Uterus (tissue), 4 donors: ENCODE data around the gene NBEAL2. TPM values are rescaled to one million over a fixed set of nuclear protein-coding genes. Genes with fewer than 3 reads are reported as not detected.

Experiments
- DNase-seq, 2 donors: peaks; one replicate each; pipeline ENCODE4 v3.0.0-alpha.2; 2019 to 2020
- H3K27ac ChIP-seq, 2 donors: fragments of 200-600 bp; sonication (generic); 1 replicate in 1 of 2; 2 replicates in 1 of 2; pipeline ENCODE4 v1.5.1; 2016 to 2018
- H3K27me3 ChIP-seq, 2 donors: fragments of 200-600 bp; sonication (generic); one replicate each; pipeline ENCODE4 v1.5.1; 2018 to 2019; ENCODE audit warnings: control low read depth in 1 of 2
- H3K36me3 ChIP-seq, 2 donors: fragments of 200-600 bp; sonication (generic); one replicate each; pipeline ENCODE4 v1.5.1; 2019; ENCODE audit warnings: control low read depth in 1 of 2
- H3K4me1 ChIP-seq, 2 donors: fragments of 200-600 bp; sonication (generic); one replicate each; pipeline ENCODE4 v1.5.1; 2018 to 2019; ENCODE audit warnings: control low read depth in 1 of 2
- H3K4me3 ChIP-seq, 2 donors: fragments of 200-600 bp; sonication (generic); 1 replicate in 1 of 2; 2 replicates in 1 of 2; pipeline ENCODE4 v1.5.1; 2018 to 2019; ENCODE audit warnings: mild to moderate bottlenecking in 1 of 2
- H3K9me3 ChIP-seq, 2 donors: fragments of 200-600 bp; sonication (generic); one replicate each; pipeline ENCODE4 v1.5.1; 2019; ENCODE audit warnings: control low read depth in 1 of 2
- POLR2A ChIP-seq, 2 donors: fragments of 450-650 bp; IDR thresholded peaks; one replicate each; pipeline ENCODE4 v1.6.1; 2016; ENCODE audit warnings: antibody characterized with exemption in 2 of 2, mild to moderate bottlenecking in 1 of 2, moderate library complexity in 1 of 2
- intact Hi-C: fragments of 100-400 bp; cut with DNase I; formaldehyde crosslinking; loops from one replicate; pipeline ENCODE4 v1.15.1; 2023; ENCODE audit warnings: low total_unique reads
- total RNA-seq, 4 donors: library from RNA; depleted of rRNA in 3 of 4; stranded (reverse); fragments of >200 nt in 3 of 4; gene quantifications; one replicate each; pipeline versions ENCODE4 v1.1.0 to v1.2.4, GENCODE V29; 2014 to 2023
- TF ChIP-seq, protein P1 (sequence below), 4 experiments: fragments of 200-600 bp in 2 of 4; fragments of 450-650 bp in 2 of 4; sonication (generic) in 2 of 4; IDR thresholded peaks; one replicate each; pipeline ENCODE4 v1.5.1; 2016 to 2019; ENCODE audit warnings: antibody characterized with exemption in 4 of 4, mild to moderate bottlenecking in 2 of 4, moderate library complexity in 1 of 4
- donor health status: DM: yes; HTN: yes; CAD: no.

Gene NBEAL2
- total RNA-seq, 4 donors from 2014 or later = 13.1 to 41.1 (median 23.8) TPM

DNA sequence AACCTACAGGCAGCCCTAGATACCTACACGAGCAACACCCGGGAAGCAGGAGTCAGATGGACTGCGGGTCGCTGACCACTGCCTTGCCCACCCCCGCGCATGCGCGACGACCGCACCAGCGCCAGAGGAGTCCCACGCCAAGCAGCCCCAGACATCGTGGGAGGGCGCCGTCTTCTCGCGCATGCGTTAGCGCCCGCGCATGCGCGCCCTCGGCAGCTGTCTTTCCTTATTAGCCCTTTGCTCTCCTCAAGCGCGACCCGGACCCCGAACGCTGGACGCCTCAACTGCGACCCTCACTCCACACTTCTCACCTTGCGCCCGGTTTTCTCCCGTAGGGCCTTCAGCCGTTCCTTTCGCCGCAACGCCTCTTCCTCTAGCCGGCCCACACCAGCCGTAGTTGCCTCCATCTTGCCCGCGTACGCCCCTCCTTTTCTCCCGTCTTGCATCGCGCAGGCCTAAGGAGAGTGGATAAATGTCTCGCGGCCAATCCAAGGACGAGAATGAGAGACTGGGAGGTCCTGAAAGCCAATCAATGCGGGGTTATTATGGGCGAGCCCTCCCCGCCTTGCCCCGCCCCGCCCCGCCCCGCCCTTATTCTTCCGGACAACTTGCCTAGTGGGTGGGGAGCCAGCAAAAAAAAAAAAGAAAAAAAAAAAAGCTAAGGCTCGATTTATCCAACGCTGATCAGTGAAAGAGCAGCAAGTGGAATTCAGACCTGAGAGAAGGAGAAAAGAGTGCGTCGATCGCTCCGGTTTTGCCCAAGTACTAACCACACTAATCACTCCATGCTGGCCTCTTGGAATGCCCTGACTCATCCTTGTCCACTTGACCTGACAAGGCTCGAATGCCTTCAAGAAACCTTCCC is 2.9 kb upstream of the NBEAL2 start, which contains the start of gene CCDC12:
Gene CCDC12 (minus strand): TSS at position 420 of the 865 bp plus-strand sequence. CDS start 13 bp downstream, at position 407.
- peaks cover 0 to 19% of the 10 kb centered on the region in 2 donors for H3K4me1 ChIP-seq
- intact Hi-C loops = no loop called here
- peak; percentile 93 to 97 for DNase-seq
- TF ChIP-seq POLR2A (IDR thresholded peaks at IDR 0.05) = peak; percentile 29 to 83
- TF ChIP-seq, protein P1, sequence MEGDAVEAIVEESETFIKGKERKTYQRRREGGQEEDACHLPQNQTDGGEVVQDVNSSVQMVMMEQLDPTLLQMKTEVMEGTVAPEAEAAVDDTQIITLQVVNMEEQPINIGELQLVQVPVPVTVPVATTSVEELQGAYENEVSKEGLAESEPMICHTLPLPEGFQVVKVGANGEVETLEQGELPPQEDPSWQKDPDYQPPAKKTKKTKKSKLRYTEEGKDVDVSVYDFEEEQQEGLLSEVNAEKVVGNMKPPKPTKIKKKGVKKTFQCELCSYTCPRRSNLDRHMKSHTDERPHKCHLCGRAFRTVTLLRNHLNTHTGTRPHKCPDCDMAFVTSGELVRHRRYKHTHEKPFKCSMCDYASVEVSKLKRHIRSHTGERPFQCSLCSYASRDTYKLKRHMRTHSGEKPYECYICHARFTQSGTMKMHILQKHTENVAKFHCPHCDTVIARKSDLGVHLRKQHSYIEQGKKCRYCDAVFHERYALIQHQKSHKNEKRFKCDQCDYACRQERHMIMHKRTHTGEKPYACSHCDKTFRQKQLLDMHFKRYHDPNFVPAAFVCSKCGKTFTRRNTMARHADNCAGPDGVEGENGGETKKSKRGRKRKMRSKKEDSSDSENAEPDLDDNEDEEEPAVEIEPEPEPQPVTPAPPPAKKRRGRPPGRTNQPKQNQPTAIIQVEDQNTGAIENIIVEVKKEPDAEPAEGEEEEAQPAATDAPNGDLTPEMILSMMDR (IDR thresholded peaks at IDR 0.05) = peak in 2 of 4 experiments; percentile 19 to 27
- H3K9me3 ChIP-seq = no peaks in the 10 kb centered on the region
- peak within 1 kb of the TSS; percentile 61 to 80 for H3K4me3 ChIP-seq
- H3K27ac ChIP-seq = peak within 1 kb of the TSS; percentile 89 to 97
- no peaks in the 10 kb centered on the region for H3K27me3 ChIP-seq
- H3K36me3 ChIP-seq = no peaks in the 10 kb centered on the region

- Histone ChIP-seq H3K27me3 (no peaks in the 10 kb centered on the region), H3K4me1 (peaks cover 0 to 16% of the 10 kb centered on the region in 2 donors), H3K27ac (no peak overlapping the region), H3K4me3 (no peak overlapping the region), H3K9me3 (no peaks in the 10 kb centered on the region), H3K36me3 (no peaks in the 10 kb centered on the region)
- TF ChIP-seq, protein P1 (IDR thresholded peaks at IDR 0.05) = no peak
- TF ChIP-seq POLR2A (IDR thresholded peaks at IDR 0.05) = no peak
- DNase-seq = no peak
- intact Hi-C loops = no loop called here
Measured at GRCh38 chr3:46977811-46978195, 1.7 kb upstream of the NBEAL2 start.

DNA sequence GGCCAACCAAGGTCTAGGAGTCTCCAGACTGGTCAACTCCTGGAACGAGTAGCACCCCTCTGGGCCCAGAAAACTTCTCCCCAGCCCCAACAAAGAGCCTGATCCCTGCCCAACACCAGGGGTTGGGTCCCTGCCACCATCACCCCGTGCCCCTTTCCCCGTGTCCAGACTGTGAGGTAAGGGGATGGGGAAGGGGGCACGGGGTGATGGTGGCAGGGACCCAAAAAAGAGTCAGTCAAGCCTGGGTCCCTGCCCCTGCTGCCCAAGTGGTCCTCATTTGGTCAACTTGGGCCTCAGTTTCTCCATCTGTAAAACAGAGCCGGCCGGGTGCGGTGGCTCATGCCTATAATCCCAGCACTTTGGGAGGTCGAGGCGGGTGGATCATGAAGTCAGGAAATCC is 1.1 kb upstream of the NBEAL2 start:
- Histone ChIP-seq H3K27me3 (no peaks in the 10 kb centered on the region), H3K4me1 (peaks cover 0 to 16% of the 10 kb centered on the region in 2 donors), H3K9me3 (no peaks in the 10 kb centered on the region), H3K4me3 (no peak overlapping the region), H3K36me3 (no peaks in the 10 kb centered on the region), H3K27ac (peak overlapping the region; percentile 84 to 88)
- DNase-seq = no peak
- TF ChIP-seq POLR2A (IDR thresholded peaks at IDR 0.05) = no peak
- TF ChIP-seq, protein P1 (IDR thresholded peaks at IDR 0.05) = no peak
- intact Hi-C loops = no loop called here

GRCh38 chr3:46979958-46980497 is 562 bp downstream of the NBEAL2 start:
- Histone ChIP-seq H3K4me1 (peaks cover 0 to 16% of the 10 kb centered on the region in 2 donors), H3K36me3 (no peaks in the 10 kb centered on the region), H3K4me3 (peak overlapping the region; percentile 73 to 82), H3K27ac (peak overlapping the region; percentile 84 to 88), H3K9me3 (no peaks in the 10 kb centered on the region), H3K27me3 (no peaks in the 10 kb centered on the region)
- DNase-seq = peak; percentile 53 to 54
- intact Hi-C loops = no loop called here
- TF ChIP-seq, protein P1 (IDR thresholded peaks at IDR 0.05) = no peak
- no peak for TF ChIP-seq POLR2A (IDR thresholded peaks at IDR 0.05)

DNA sequence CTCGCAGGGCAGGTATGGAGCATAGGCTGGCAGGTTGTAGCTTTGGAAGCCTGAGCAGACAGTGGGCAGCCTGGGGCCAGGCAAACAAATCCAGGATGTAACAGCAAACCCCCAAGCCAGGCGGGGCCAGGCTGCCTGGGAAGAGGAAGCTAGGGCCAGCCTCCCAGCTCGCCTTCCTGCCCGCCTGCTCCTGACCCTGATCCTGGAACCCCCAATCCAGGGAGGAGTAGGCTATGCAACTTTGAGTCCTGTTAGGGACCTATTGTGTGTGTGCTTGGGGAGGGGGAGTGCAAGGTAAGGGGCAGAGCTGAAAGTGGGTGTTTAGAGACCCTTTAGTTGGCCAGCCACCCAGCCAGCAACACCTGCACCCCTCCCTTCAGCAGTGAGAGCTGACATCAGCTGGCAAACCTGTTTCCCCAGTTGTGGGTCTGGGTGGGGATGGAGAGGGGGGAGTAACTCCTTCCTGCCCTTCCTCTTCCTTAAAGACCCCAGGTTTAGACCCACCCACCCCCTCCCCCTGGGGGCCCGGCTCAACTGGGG is 2.5 kb downstream of the NBEAL2 start:
- TF ChIP-seq, protein P1 (IDR thresholded peaks at IDR 0.05) = no peak
- TF ChIP-seq POLR2A (IDR thresholded peaks at IDR 0.05) = no peak
- DNase-seq = no peak
- intact Hi-C loops = no loop called here
- peak overlapping the region; percentile 19 to 36 for H3K27ac ChIP-seq
- H3K27me3 ChIP-seq = no peaks in the 10 kb centered on the region
- H3K4me3 ChIP-seq = no peak overlapping the region
- H3K36me3 ChIP-seq = no peaks in the 10 kb centered on the region
- H3K4me1 ChIP-seq = peaks cover 0 to 10% of the 10 kb centered on the region in 2 donors
- no peaks in the 10 kb centered on the region for H3K9me3 ChIP-seq
